ENCODE data around the gene PPIAL4G.
"Not testable (repeated sequence)": the region's sequence is repeated elsewhere in the genome, so short reads cannot be mapped to it uniquely, and the experiment has no call there.

The PPIAL4G gene

DNA sequence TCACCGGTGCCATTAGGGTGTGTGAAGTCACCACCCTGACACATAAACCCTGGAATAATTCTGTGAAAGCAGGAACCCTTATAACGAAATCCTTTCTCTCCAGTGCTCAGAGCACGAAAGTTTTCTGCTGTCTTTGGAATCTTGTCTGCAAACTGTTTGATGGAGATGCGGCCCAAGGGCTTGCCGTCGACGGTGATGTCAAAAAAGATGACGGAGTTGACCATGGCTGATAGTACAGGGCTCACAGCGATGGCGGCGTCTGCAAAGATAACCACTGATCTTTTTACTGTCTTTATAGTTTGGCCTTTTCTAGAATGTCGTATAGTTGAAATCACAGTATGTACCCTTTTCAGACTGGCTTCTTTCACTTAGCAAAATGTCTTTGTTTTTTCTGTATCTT, at the start of gene PPIAL4G:
PPIAL4G (minus strand) TSS at position 274 of the 400 bp plus-strand sequence; CDS start at position 224, 50 bp downstream.
- not testable (repeated sequence) for DNase-seq (ENCODE audit: low spot score)

DNA sequence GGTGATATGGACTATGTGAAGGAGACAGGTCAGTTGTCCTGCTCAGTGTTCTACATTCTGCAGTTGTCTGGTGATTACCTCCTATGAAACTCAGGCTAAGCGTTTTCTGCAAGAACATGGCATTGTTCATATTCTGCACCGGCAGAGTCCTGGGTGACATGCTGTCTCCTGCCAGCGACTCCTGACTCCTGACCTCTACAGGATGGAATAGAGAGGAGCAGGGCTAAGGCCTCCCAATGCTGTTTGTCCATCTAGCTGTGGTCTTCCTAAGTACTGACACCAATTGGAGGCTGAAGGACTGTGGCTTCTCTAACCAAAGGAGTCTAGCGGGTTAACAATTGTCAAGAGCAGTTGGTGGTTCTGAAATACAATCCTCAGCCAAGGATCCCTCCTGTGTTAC, 49.1 kb upstream of the PPIAL4G start:
- peak; percentile 19 for DNase-seq (ENCODE audit: low spot score)

DNA sequence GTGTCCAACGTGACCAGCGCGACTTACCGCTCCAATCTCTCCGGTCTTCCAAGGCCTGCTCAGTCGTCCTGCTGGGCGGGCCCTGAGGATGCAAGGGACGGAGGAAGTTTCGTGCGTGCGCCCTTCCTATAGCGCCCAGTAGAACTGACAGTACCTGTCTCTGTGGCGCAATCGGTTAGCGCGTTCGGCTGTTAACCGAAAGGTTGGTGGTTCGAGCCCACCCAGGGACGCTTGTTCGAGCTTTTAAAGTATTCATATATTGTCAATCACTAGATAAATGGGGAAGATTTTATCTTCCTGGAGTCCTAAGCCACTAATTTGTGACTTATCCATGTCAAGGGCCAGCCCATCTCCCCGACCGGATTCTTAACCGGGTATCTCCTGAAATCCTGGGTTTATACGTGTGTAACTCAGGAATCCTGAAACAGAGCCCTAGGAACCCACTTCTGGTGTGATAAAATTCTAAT, 46.0 kb upstream of the PPIAL4G start:
- peak; percentile 78 for DNase-seq (ENCODE audit: low spot score)

DNA sequence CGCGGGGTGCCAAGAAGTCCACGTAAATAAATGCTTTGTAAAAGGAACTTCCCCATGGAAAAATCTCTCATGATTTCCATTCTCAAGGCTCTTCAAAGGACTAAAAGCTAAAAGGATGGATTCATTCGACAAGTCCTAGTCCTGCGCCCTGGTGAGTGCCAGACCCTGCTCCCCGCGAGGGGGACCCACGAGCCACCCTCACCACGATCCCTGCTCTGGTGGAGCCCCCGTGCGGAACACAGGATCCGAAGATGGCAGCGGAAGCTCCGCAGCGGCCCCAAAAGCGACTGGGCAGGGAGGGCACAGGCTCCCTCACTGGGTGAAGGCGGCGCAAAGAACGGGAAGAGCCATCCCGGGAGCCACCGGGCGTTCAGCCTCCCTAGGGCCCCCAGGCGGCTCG, 45.5 kb upstream of the PPIAL4G start:
- DNase-seq (ENCODE audit: low spot score), result not testable (repeated sequence)

DNA sequence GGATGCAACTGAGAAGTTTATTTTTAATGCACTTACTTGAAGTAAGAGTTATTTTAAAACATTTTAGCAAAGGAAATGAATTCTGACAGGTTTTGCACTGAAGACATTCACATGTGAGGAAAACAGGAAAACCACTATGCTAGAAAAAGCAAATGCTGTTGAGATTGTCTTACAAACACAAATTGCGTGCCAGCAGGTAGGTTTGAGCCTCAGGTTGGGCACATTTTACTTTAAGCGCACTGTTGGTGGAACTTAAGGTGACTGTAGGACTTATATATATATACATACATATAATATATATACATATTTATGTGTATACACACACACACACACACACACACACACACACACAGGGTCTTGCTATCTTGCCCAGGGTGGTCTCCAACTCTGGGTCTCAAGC, 43.5 kb upstream of the PPIAL4G start:
- not testable (repeated sequence) for DNase-seq (ENCODE audit: low spot score)

DNA sequence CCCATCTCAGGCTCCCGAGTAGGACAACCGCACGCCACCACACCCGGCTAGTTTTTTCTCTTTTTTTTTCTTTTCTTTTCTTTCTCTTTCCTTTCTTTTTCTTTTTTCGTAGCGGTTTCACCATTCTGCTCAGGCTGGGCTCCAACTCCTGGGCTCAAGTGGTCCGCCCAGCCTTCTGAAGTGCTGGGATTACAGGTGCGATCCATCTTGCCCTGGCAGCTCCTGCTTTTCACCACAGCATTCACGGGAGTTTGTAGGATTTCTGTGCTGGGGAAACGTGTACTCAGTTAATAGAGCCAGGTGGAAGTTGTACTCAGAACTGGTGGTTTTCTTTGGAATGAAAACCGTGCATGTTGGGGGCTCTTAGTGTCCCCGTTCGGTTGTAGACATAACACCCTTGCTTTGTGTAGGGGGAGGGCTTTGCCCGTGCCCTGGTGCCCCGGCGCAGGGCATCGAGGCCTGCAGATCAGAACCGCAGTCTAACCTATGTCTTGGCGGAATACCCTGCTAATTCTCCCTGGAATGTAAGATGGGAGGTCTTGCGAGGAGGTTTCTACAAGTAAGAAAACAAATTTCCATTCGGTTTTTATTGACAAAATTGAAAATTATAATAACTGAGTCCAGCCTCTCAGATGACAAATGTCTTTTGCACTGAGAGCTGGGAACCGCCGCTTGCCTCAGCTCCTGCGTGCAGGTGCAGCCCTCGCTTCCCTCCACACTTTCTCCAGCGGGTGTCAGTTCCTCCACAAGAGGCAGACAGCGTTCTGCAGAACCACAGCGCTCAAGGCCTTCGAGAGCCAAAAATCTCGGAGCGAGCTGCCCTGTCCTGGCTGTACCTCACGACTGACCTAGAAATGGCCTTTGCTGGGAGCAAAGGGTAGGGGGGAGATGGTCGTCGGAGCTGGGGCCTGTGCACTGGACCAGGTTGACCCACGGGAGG, 40.4 kb upstream of the PPIAL4G start:
- not testable (repeated sequence) for DNase-seq (ENCODE audit: low spot score)

DNA sequence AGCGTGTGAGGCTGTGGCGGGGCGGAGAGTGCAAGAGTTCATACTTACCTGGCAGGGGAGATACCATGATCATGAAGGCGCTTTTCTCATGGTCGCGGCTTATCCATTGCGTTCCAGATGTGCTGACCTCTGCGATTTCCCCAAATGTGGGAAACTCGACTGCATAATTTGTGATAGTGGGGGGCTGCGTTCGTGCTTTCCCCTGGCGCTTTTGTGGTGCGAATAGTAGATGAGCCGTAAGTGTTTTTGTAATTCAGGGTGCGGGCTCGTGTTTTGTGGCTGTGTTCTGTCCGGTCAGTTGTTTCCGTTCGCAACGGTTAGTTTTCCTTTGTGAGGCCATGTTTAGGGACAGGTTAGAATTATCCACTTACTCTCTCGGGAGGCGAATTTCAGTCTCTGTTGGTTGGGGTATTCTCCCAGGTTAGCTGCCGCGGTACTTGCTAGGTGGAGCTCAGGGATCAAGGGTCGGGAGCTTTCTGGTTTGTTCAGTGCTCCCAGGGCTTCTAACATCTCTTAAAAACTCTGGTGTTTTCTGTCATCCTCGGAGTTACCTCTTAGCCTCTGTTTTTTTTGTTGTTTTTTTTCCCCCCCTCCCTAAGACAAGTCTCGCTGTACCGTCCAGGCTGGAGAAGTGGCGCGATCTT, 39.6 kb upstream of the PPIAL4G start:
- DNase-seq (ENCODE audit: low spot score), result peak; percentile 97

DNA sequence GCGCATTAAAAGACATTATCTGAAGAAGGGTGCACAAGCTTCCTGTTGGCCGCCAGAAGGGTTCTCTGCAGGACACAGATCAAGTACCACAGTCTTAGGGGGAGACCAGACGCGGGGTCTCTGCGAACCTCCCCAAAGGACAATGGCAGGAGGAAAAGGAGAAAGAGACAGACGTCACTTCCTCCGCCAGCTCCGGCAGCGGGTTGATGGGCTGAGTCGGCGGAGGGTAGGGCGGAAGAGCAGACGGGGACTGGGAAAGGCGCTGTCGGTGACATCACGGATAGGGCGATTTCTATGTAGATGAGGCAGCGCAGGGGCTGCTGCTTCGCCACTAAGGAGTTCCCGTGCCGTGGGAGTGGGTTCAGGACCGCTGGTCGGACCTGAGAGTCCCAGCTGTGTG, 39.0 kb upstream of the PPIAL4G start:
- peak; percentile 84 for DNase-seq (ENCODE audit: low spot score)

DNA sequence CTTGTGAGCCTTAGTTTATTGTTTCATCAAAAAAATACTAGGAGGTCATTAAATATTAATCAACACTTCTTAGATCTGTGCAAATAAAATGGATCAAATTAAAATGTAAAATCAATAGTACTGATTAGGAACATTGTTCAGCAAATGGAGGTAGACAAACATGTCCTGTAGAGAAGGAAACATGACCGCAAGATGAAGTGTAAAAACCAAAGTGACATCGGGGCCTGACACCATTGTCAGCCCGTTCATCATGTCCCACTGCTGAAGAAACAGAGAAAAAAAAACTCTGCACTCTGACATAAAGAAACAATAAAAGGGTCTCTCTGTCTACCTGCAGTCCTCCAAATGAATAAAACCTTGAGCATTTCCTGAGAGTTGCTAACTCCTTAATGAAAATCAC, 31.2 kb upstream of the PPIAL4G start:
- not testable (repeated sequence) for DNase-seq (ENCODE audit: low spot score)

DNA sequence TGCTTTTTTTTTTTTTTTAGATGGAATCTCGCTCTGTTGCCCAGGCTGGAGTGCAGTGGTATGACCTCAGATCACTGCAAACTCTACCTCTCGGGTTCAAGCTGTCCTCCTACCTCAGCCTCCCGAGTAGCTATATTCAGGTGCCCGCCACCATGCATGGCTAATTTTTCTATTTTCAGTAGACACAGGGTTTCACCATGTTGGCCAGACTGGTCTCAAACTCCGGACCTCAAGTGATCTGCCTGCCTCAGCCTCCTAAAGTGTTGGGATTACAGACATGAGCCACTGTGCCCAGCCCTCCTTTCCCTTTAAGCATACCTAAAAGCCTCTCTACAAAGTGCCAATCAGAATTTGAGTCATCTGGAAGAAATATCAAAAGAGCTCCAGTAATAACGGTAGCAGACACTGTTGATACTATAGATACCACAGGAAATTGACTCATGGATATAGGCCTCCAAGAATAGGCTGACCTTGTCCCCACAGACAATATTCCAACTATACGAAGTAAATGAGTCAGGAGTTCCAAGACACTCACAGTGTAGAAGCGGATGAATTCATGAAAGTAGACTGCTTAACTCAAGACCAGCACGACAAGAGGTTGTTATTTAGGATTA, 29.6 kb upstream of the PPIAL4G start:
- DNase-seq (ENCODE audit: low spot score), result peak; percentile 0

DNA sequence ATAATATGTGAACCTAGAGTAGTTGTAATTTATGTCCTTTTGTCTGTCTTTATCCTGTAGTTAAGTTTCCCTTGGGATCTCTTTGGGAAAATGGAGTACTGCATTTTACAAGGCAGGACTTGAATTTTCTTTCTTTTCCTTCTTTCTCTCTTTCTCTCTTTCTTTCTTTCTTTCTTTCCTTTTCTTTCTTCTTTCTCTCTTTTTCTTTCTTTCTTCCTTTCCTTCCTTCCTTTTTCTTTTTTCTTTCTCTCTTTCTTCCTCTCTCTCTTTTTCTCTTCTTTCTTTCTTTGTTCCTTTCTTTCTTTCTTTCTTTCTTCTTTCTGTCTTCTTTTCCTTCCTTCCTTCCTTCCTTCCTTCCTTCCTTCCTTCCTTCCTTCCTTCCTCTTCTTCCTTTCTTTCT, 10.8 kb upstream of the PPIAL4G start:
- DNase-seq (ENCODE audit: low spot score), result not testable (repeated sequence)

DNA sequence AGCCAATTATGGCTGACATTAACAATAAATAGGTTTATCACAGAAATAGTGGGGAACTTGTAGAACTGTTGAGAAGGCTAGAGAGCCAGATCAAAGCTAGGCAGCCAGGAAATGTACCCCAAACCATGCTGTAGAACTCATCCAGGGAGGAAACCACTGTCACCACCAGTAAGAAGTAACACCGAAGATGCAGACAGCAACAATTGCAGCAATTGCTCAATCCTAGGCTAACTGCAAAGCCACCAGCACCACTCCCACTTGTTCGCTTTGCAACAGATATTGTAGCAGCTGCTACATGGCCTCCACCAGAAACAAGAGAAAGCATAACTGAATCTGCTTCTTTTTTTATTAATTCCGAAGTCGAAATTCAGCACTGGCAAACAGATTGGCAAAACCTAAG, 2.0 kb downstream of the PPIAL4G start:
- not testable (repeated sequence) for DNase-seq (ENCODE audit: low spot score)

DNA sequence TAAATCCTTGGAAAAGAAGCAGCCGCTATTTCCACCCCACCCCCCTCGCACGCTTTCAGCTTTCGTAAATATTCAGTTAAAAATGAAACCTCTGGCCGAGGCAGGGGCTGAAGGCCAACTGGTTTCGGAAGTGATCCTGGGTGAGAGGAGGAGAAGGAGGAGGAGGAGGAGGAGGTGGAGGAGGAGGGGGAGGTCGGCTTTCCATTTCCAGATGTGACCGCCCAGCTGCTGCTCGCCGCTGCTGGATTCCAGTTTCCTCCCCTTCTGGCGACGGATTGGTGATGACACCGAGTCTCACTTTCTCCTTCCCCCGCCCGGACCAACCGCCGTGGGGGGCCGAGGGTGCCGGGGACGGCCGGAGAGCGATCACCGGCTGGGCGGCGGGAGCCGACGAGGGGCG, 23.4 kb downstream of the PPIAL4G start:
- DNase-seq (ENCODE audit: low spot score), result not testable (repeated sequence)

DNA sequence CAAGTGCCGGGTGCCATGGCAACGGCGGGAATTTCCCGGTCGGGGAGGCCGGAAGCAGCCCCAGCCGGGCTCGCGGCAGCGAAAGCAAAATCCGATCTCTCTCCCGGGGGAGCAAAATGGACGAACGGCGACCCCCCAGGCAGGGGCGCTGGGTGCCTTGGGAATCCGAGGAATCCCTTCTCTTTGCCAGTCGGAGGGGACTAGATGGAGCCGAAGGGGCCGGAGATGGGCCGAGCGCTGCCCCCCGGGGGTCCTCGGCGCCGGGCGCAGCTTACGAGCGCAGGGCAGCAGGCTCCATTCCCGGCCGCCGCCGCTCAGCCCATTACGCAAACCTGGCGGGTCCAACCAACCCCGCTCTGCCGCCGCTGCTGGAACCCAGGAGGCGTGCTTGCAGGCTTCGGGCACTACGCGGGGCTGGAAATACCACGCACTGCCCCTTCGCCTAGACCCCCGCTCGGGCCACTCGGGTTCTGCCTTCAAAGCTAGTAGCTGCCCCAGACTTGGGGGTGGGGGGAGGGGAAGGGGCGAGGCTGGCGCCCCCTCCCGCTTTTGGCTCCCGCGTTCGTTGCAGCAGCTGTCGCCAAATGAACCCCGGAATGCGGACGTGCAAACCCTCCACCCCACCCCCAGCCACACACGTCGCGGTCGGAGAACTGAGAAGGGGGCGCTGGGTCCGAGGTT, 24.1 kb downstream of the PPIAL4G start:
- peak; percentile 24 for DNase-seq (ENCODE audit: low spot score)

DNA sequence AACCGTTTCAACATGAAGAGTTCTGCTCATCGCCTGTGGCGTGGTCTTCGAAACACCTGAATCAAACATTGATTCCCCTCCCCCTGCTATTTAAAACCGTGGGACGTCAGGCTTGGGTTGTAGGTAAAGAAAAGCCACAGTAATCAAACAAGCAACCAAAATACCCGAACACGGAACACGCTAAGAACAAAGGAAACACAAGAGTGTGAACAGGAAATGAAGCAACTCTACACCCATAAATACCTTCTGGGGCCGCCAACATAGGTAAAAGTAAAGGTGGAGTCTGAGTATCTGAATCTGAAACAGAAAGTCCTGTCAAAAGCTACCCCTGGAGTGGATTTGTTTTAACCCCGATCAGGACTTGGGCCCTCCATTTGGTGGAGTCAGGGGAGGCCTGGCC, 24.7 kb downstream of the PPIAL4G start:
- not testable (repeated sequence) for DNase-seq (ENCODE audit: low spot score)

DNA sequence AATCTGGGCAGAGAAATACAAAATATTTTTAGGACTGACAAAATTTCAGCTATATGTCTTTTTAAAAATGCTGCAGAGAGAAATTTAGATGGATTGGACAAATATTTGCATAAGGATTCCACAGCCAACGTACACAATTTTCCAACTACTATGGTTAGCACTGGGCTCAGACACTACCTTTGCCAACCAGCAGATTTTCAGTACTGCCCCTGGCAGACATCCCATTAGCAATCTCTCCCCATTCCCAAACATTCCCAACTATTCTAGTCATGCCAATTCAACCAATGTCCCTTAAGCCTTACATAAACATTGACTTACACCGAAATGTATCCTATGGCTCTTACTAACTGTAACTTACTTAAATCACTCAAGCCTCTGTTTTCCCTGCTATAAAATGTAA, 30.3 kb downstream of the PPIAL4G start:
- DNase-seq (ENCODE audit: low spot score), result not testable (repeated sequence)

DNA sequence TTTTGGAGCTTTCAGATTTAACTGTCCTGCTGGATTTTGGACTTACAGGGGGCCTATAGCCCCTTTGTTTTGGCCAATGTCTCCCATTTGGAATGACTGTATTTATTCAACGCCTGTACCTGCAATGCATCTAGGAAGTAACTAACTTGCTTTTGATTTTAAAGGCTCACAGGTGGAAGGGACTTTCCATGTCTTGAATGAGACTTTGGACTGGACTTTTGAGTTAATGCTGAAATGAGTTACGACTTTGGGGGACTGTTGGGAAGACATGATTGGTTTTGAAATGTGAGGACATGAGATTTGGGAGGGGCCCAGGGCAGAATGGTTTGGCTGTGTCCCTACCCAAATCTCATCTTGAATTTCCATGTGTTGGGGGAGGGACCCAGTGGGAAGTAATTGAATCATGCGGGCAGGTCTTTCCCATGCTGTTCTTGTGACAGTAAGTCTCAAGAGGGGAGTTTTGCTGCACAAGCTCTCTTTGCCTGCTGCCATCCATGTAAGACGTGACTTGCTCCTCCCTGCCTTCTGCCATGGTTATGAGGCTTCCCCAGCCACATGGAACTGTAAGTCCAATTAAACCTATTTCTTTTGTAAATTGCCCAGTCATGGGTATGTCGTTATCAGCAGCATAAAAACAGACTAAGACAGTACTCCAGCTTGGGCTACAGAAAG, 43.3 kb downstream of the PPIAL4G start:
- DNase-seq (ENCODE audit: low spot score), result not testable (repeated sequence)

DNA sequence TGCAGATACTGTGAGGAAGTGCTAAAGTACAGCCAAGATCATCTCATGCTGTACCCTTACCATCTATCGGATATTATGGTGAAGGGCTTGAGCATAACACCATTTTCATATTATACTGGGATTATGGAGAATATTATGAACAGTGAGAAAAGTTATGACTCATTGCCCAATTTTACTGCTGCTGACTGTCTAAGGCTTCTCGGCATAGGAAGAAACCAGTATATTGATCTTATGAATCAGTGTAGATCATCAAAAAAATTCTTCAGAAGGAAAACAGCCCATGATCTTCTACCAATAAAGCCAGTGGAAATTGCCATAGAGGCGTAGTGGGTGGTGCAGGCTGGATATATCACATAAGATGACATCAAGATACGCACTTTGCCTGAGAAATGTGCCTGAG, 47.7 kb downstream of the PPIAL4G start:
- DNase-seq (ENCODE audit: low spot score), result no peak

DNA sequence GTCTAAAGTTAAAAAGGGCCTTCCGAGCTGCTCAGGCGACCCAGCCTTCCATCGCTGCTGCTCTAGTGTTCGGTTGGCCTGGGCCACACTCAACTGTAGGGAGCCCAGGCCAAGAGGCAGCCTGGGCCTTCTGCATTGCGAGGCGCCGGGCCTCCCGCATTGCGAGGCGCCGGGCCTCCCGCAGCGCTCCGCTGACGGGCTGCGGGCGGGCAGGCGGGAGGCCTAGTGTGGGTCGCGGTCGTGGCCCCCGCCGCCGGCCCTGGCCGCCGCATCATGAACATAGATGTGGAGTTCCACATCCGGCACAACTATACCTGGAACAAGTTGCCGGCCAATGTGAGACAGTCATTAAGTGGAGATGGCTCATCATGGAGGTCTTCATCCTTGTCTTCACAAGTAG, 48.3 kb downstream of the PPIAL4G start:
- DNase-seq (ENCODE audit: low spot score), result no peak

DNA sequence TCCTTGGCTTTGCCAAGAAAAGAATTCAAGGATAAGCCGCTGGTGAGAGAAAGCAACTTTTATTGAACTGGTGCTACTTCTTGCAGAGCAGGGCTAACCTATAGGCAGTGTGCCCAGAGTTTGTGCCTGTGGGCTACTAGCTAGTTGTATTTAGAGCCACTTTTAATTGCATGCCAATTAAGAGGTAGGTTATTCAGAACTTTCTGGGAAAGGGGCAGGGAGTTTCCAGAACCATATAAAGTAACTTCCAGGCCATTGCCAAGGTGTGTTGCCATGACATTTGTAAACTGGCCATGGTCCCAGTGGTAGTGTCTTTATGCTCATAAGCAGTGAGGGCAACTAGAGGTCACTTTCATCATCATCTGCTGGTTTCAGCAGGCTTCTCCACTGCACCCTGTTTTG, 50.2 kb downstream of the PPIAL4G start:
- not testable (repeated sequence) for DNase-seq (ENCODE audit: low spot score)
